K562 (cell line): ENCODE measurements around the gene LRRC4C. TPM values are rescaled to one million over a fixed set of nuclear protein-coding genes. Genes with fewer than 3 reads are reported as not detected.

Source experiments
- ATAC-seq: fragments of 200-7000 bp; cut with Tn5 transposase; 3 replicates; pipeline ENCODE4 v1.9.1; 2020; ENCODE audit warnings: moderate library complexity
- BruUV-seq: library from RNA; stranded (reverse); fragments of 400-500 nt; replicated peaks from 2 replicates; lab custom pipeline; 2021; lab: Mats Ljungman, UMichigan
- CTCF ChIA-PET: fragments of 300-600 bp; formaldehyde crosslinking; extraction: SDS; loops from one replicate; lab custom pipeline; 2021; ENCODE audit warnings: low intra/inter-chr PET ratio; lab: Yijun Ruan, JAX
- POLR2A ChIA-PET: fragments of 300-600, 350-650 bp; sonication (Branson Sonifier 250); formaldehyde crosslinking; extraction: SDS; loops from one replicate; lab custom pipeline; 2021; ENCODE audit warnings: antibody characterized with exemption, inconsistent platforms; lab: Yijun Ruan, JAX
- DNase-seq, 4 experiments: peaks; one replicate each; pipeline versions ENCODE4 v3.0.0 to v3.0.0-alpha.2; 2011 to 2018; ENCODE audit warnings: low spot score in 3 of 4, mixed read lengths in 3 of 4; ENCODE audit errors: extremely low read depth in 1 of 4
- FAIRE-seq: peaks from 2 replicates; lab custom pipeline; 2011; peaks lifted over from hg19 to GRCh38; lab: Jason Lieb, UNC
- H2AFZ ChIP-seq: 2 replicates; pipeline ENCODE4 v1.6.0; 2011; ENCODE audit warnings: low read depth, low read length, control low read depth, inconsistent platforms
- H3K27ac ChIP-seq: fragments of 200-600 bp; 3 replicates; pipeline ENCODE4 v1.8.0; 2011; ENCODE audit warnings: low read depth, mild to moderate bottlenecking, control low read depth, inconsistent platforms, low read length, moderate library complexity, mixed read lengths; ENCODE audit errors: extremely low read depth
- H3K27me3 ChIP-seq, 2 experiments: fragments of 300-600 bp in 1 of 2; 2 replicates in 1 of 2; 3 replicates in 1 of 2; pipeline versions ENCODE4 v1.6.0 to v1.8.0; 2011; ENCODE audit warnings: inconsistent platforms in 2 of 2, low read length in 2 of 2, mild to moderate bottlenecking in 1 of 2, mixed read lengths in 1 of 2, moderate library complexity in 1 of 2; ENCODE audit not compliant: control insufficient read depth in 2 of 2, insufficient read depth in 2 of 2
- H3K36me3 ChIP-seq: fragments of 300-600 bp; 3 replicates; pipeline ENCODE4 v1.8.0; 2011; ENCODE audit warnings: mild to moderate bottlenecking, low read length, inconsistent platforms; ENCODE audit not compliant: control insufficient read depth, insufficient read depth
- H3K4me1 ChIP-seq, 2 experiments: fragments of 200-600 bp in 1 of 2; replicated peaks in 1 of 2; 2 replicates in 1 of 2; 3 replicates in 1 of 2; pipeline versions ENCODE4 v1.5.1 to v1.8.0; 2011; ENCODE audit warnings: inconsistent platforms in 2 of 2, low read length in 2 of 2, mild to moderate bottlenecking in 1 of 2, mixed read lengths in 1 of 2, moderate library complexity in 1 of 2; ENCODE audit not compliant: control insufficient read depth in 2 of 2, insufficient read depth in 2 of 2
- H3K4me2 ChIP-seq: 2 replicates; pipeline ENCODE4 v1.6.1; 2011; ENCODE audit warnings: low read length, control low read depth, inconsistent platforms, mixed read lengths; ENCODE audit not compliant: insufficient read depth
- H3K4me3 ChIP-seq: fragments of 200-600 bp; sonication (generic), shearing (Covaris generic); 2 replicates; pipeline ENCODE4 v1.5.1; 2016; ENCODE audit warnings: control low read depth, inconsistent platforms
- H3K79me2 ChIP-seq: fragments of 200-600 bp; 3 replicates; pipeline ENCODE4 v1.8.0; 2011; ENCODE audit warnings: low read length, inconsistent platforms; ENCODE audit not compliant: control insufficient read depth, insufficient read depth
- H3K9ac ChIP-seq, 2 experiments: 2 replicates each; pipeline versions ENCODE4 v1.6.0 to v1.6.1; 2011; ENCODE audit warnings: low read depth in 2 of 2, low read length in 2 of 2, control low read depth in 1 of 2, inconsistent platforms in 1 of 2, mild to moderate bottlenecking in 1 of 2, mixed read lengths in 1 of 2; ENCODE audit not compliant: insufficient read depth in 1 of 2
- H3K9me1 ChIP-seq: one replicate; pipeline ENCODE4 v1.6.0; 2011; ENCODE audit warnings: inconsistent platforms, mild to moderate bottlenecking, low read length, moderate library complexity; ENCODE audit not compliant: control insufficient read depth, insufficient read depth
- H3K9me3 ChIP-seq: replicated peaks from 2 replicates; pipeline ENCODE4 v1.5.1; 2011; ENCODE audit warnings: low read depth, low read length, inconsistent platforms; ENCODE audit not compliant: control insufficient read depth, insufficient read depth
- H4K20me1 ChIP-seq: replicated peaks from 2 replicates; pipeline ENCODE4 v1.6.1; 2011; ENCODE audit warnings: low read length, inconsistent platforms, mixed read lengths; ENCODE audit not compliant: control insufficient read depth, insufficient read depth
- BCLAF1 ChIP-seq, 2 experiments: fragments of 450-650 bp in 1 of 2; IDR thresholded peaks; 2 replicates each; pipeline ENCODE4 v1.6.1; 2011 to 2017; ENCODE audit warnings: low read depth in 2 of 2, antibody characterized with exemption in 1 of 2, borderline replicate concordance in 1 of 2, low read length in 1 of 2, mild to moderate bottlenecking in 1 of 2, mixed read lengths in 1 of 2; ENCODE audit not compliant: control insufficient read depth in 1 of 2
- WGBS: fragments of 100-300 bp; shearing (Covaris generic); methylation state at CpG from one replicate; pipeline ENCODE4 v1.1.6; 2016; ENCODE audit warnings: low coverage, mixed read lengths; ENCODE audit not compliant: insufficient coverage; ENCODE audit errors: missing lambda C conversion rate; 5-methylcytosine and 5-hydroxymethylcytosine counted together
- in situ Hi-C: fragments of 300-500 bp; cut with MboI; formaldehyde crosslinking; loops from 4 replicates; pipeline ENCODE4 v1.15.0; 2018; ENCODE audit warnings: inconsistent platforms, mixed read lengths
- intact Hi-C: fragments of 100-400 bp; cut with micrococcal nuclease; formaldehyde crosslinking; loops from 2 replicates; pipeline ENCODE4 v1.14.2; 2022
- polyA plus RNA-seq, 8 experiments: library from polyadenylated mRNA; depleted of rRNA in 4 of 8; stranded (reverse) in 5 of 8; unstranded in 3 of 8; fragments of >200 nt; fragmentation: Nextera tagmentation in 2 of 8; fragmentation: Illumina TruSeq in 1 of 8; extraction: Ambion mirVana in 2 of 8; extraction: Trizol in 1 of 8; gene quantifications; 2 replicates each; pipeline versions ENCODE4 v1.2.1 to v1.2.3, GENCODE V29; 2011 to 2014; ENCODE audit warnings: inconsistent platforms in 1 of 8, missing spikeins in 1 of 8
- total RNA-seq, 7 experiments: library from RNA; depleted of rRNA in 6 of 7; stranded (reverse); fragments of >200 nt in 6 of 7; fragmentation: Illumina TruSeq in 2 of 7; extraction: Trizol in 2 of 7; gene quantifications; 2 replicates each; pipeline versions ENCODE4 v1.2.1 to v1.2.3, GENCODE V29; 2011 to 2021; ENCODE audit warnings: low replicate concordance in 1 of 7

LRRC4C gene
- total and polyA plus RNA-seq, 9 of the 15 experiments (the other 6 are each of a cell fraction or from before 2014, with no cell fraction given): not detected

GRCh38 chr11:40337118-40337517, 1122.3 kb downstream of the LRRC4C start:
- no peaks in the 10 kb centered on the region for H3K27me3 ChIP-seq
- no peak for ATAC-seq
- no peak overlapping the region for H3K4me2 ChIP-seq
- TF ChIP-seq BCLAF1 (IDR thresholded peaks at IDR 0.05; ENCODE audit: borderline replicate concordance in 1 of 2, control insufficient read depth in 1 of 2, low read depth in 2 of 2, low read length in 1 of 2): no peak
- ChIA-PET POLR2A (no interaction called here), CTCF (no interaction called here)
- no peak overlapping the region for H3K27ac ChIP-seq
- no TSS peak for BruUV-seq
- intact Hi-C loops (no loop called here), in situ Hi-C loops (no loop called here)
- H3K4me1 ChIP-seq: no peaks in the 10 kb centered on the region
- no peaks in the 10 kb centered on the region for H3K36me3 ChIP-seq
- H3K79me2 ChIP-seq: no peaks in the 10 kb centered on the region
- H4K20me1 ChIP-seq: no peaks in the 10 kb centered on the region
- H3K9me3 ChIP-seq: no peaks in the 10 kb centered on the region
- 0% methylated on average over 3 of the region's 3 CpGs for WGBS
- no peak overlapping the region for H3K9ac ChIP-seq
- no peak for DNase-seq
- H3K4me3 ChIP-seq: no peak overlapping the region
- FAIRE-seq: no peak
- H3K9me1 ChIP-seq: no peaks in the 10 kb centered on the region
- no peak overlapping the region for H2AFZ ChIP-seq
